GM21447 (cell line): ENCODE data around the gene TAS1R2.
"Not testable (repeated sequence)": the region's sequence is repeated elsewhere in the genome, so short reads cannot be mapped to it uniquely, and the experiment has no call there.

Experiments used
- ATAC-seq: cut with Tn5 transposase; IDR thresholded peaks from one replicate; pipeline ENCODE4 v1.9.1; 2021; ENCODE audit not compliant: unreplicated experiment

TAS1R2 gene

DNA sequence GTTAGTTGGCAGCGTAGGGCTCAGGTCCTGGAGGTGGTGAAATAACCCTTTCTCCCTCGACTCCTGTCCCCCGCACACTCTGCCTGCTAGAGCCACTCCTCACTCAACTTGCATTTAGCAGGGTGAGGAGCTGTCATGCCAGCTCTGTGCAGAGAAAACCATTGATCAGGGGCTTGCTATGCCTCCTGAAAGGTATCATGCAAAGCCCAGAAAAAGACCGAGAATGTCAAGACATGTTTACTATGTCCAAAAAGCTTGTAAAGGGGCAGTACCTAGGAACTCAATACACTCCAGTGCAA is 24.9 kb upstream of the TAS1R2 start:
- ATAC-seq = no peak

DNA sequence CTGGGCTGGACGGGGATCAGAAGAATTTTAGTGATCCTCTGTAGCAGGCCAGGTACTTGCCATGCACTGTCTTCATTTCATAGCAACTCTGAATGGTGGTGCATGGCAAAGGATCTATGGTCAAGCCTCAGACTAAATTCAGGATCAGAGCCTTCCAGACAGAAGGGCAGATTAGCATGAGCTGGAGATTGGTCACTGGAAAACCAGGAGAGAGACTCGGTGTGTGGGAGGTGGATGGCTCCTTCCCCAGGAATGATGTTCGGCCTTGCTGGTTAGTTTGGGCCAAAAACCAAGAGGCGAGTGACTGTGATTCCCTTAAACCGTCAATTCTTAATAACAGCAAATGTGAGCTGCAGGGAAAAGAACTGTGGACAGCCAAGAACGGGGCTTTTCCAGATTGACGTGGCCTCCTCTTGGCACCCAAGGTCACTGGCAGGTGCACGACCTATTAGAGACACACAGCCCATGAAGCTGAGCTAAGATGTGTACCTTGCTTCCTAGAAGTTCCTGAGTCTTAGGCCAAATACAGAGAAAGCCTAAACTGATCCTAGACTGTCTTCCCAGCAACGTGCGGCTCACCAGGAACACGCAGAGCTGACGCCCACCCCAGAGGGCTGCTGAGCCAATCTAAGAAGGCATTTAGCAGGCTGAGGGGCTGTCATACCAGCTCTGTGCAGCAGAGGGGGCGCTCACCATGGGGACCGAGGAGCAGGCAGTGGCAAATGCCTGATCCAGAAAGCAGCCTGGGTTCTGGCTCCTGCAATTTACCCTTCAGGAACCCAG is 24.4 kb upstream of the TAS1R2 start:
- no peak for ATAC-seq

DNA sequence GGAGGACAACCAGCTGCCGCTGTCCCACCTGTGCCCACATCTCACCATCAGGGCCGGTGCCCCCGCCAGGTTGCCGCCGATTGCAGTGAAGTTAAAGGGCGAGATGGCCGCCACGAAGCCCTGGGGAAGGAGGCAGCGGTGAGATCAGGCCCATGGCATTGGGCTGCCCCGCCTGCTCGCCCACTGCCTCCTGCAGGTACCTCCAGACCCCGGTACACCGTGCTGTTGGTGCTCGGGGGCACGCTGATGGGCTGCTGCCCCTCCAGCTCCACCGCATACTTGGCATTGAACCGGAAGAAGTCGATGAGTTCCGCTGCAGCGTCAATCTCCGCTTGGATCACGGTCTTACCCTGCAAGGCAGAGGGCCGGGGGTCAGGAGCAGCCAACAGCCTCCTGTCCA is 23.6 kb upstream of the TAS1R2 start:
- ATAC-seq = no peak

DNA sequence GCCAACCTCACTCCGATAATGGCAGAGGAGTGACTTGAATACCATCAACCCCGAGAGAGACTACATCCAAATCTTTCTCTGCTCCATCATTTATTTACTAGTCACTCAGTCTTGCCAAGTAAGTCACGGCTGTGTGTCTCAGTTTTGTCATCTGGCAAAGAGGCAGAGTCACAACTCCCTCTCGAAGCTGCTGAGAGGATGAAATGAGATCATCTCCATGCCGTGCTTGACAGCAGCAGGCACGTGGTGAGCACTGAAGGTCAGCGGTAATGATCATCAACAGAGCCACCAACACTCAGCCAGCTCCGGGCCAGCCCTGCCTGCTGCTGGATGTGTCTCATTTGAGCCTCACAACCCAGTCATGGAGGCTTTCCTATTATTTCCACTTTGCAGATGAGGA is 23.0 kb upstream of the TAS1R2 start:
- no peak for ATAC-seq

DNA sequence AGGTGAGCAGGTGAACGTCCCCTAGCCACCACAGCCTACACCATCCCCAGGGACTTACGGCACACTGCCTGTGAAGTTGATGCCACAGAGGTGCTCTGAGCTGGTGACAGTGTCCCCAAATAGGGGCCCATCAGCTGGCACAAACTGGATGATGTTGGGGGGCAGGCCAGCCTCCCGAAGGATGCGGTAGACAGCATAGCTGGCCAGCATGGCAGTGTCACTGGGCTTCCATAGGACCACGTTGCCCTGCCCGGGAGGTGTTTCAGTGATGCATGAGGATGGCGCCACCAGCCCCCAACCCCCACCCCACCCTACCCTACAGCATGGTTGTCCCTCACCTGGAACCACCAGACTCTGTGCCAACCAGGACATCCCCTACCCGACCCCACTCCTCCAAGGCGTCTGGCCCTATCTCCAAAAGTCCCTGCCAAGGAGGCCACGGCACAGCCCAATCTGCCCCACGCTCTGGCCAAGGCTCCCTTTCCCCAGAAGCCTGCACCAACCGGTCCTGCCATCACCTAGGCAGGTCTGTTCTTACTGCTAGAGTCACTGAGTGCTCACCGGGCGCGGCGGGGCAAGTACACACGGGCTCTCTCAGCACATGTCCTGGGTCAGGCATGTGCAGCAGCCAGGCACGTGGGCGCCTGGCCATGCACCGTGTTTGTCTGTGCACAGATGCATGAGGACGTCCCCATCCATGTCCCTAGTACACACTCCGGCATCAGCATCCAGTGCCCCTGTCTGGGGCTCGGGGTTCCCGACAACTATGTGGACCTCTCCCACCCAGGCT is 22.4 kb upstream of the TAS1R2 start:
- no peak for ATAC-seq

DNA sequence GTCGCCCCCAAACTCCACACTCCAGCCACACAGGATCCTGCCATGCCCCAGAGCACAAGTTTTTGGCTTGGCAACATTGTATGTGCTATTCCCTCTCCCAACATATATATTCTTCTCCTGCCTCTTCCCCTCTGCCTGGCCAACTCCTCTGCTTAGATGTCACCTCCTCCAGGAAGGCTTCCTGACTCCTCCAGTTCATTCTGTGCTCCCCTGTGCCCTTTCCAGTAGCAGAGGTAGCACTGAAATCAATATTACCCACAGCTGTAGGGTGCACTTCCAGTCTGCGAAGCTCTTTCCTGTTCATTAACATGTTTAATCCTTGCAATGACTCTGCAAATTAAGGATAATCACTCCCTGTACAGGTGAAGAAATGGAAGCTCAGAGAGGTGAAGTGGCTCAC is 21.7 kb upstream of the TAS1R2 start:
- no peak for ATAC-seq

DNA sequence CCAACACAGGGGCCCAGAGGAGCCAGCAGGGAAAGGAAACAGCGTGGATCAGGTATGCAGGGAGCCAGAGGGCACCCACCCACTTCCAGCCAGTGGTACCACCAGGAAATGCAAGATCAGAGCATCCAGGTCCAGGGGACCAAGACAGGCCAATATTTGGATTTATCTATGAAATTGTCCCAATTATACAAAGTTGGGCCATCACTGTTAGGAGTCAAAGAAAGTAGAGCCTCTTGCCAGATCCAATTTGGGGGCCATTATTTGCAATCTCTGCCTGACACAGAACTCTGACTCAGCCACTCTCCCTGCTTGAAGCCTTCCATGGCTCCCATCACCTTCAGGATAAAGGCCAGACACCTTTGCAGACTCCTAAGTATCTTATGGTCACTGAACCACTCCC is 21.1 kb upstream of the TAS1R2 start:
- no peak for ATAC-seq

DNA sequence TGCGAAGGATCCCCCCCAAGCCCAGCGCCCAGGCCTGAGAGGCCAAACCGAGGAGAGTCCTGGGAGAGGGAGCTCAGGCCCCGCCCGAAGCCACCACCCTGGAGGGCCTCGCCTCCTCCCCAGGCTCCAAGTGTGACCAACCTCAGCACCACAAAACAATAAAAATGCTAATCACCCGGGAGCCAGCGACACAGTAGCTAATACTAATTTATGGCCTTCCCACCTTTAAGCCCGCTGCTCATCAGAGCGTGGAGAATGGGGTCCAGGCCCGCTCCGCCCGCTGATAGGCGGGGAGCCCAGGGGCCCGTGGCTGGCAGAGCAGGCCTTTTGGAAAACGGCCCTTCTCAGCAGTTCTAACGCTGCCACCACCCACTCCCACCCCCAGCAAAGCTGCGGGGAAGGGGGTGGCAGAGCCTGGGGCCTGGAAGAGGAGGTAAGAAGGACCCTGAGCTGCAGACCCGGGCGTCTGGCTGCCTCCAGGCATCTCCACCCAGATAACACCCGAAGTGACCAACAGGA is 20.4 kb upstream of the TAS1R2 start:
- ATAC-seq = no peak

DNA sequence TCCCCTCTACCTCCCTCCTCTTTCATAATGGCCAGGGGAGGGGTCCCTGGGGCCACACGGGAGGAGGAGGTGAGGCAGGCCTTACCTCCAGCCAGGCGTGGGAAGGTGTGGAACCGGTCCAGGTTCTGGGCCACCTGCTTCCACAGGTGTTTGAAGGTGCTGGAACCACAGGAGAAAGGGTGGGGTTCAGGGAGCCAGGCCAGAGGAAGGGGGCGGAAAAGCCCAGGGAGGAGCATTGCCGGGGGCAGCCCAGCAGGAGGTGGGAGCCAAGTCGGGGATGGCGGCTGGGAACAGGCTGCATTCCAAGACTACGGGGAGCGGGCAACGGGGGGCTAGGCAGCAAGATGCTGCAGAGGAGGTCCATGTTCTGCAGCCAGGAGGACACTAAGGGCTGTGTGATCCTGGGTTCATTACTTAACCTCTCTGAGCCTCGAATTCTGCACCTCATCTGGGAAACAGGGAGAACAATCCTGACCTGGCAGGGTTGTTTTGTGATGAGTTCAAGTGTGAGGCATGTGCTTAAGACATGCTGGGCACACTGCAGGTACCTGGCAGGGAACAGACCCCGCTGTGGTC is 19.8 kb upstream of the TAS1R2 start:
- ATAC-seq = no peak

DNA sequence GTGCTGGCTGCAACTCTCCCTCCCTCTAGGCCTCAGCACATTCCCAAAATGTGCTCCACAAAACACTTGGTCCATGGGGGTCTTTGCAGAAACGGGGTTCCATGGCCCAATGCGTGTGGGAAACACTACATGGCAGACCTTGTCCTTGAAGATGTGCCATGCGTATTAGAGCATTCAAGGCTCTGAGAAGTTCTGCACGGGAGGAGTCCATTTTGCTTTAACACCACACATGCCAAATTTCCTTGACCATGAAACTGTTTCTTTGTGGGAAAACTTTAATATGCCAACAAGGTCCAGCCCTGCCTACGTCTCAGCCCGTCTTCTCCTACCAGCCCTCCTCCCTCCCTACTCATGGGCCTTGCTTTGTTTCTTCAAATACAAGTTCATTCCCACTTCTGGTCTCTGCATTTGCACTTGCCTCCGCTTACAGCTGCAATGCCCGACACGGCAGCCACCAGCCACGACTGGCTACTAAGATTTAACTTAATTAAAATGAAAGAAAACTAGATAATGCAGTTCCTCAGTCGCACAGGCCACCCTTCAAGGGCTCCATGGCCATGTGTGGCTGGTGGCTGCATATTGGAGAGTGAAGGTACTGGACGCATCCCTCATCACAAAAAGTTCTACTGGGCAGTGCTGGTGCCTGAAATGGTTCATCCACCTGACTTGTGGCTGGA is 19.2 kb upstream of the TAS1R2 start:
- no peak for ATAC-seq

DNA sequence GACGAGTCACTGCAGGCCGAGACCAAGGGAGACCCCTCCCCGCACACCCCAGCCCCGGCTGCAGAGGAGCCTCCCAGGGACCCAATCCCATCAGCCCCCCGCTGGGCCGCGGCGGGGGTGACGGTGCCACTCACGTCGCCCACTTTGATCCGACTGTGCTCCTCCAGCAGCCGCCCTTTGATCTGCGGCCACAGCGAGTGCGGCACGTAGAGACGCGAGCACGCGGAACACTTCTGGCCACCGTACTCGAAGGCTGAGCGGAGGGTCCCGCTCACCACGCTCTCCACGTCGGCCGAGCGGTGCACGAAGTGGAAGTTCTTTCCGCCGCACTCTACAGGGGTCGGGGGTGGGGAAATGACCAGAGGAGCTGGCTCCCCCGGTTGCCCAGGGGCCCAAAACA is 17.8 kb upstream of the TAS1R2 start:
- no peak for ATAC-seq

DNA sequence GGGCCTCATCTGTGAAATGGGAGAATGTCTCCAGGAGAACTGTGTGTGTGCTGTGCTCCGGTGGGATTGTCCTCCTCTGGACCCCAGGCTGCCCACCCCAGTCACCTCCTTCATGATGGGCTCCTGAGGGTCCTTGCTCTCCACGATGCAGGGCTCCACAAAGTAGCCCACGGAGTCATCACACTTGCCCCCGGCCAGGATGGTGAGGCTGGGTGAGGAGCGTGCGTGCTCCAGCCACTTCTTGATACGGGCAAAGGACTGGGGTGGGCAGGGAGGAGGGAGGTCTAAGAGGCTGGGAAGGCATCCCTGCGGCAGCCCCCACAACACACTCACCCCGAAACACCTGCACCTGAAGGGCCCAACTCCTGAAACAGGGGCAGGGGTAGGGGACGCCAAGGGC is 16.8 kb upstream of the TAS1R2 start:
- no peak for ATAC-seq

DNA sequence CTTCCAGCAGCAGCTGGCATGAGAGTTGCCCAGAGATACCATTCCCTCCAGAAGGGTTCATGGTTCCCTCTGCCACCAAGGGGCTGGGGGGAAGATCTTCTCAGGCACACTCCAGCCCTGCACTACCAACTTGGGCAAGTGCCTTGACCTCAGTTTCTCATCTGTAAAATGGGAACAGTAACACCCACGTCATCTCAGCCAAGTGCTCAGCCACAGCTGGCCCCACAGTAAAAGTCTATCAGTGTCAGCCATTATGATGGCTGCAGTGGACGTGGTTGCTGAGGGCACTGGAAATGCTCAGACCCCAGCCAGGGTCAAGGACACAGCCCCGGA is 16.3 kb upstream of the TAS1R2 start:
- no peak for ATAC-seq

DNA sequence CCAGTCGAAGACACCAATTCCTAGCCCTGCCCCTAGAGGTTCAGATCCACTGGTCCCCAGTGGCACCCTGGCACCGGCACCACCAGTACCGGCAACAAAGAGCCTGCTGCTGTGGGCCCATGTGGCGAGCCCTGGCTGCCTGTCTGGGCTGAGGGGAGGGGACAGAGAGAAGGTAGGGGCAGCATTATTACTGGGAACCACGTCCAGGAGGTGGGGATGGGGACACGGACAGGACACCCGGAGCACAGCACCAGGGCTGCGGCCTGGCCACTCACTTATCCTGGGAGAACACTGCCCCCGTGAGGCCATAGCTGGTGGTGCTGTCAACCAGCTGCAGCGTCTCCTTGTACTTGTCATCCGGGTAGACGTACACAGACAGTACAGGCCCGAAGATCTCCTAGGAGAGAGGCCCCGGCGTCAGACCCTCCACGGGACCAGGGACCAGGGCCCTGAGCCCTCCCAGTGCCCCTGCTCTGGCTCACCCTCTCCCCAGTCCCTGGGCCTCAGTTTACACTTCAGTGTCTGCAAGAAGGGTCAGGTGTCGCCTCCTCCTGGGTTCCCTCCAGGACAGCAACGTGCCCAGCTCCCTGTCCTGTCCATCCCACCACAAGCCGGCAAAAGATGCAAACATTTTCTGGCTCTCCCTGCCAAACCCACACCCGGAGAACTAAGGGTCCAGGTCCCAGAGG is 15.8 kb upstream of the TAS1R2 start:
- ATAC-seq = no peak

DNA sequence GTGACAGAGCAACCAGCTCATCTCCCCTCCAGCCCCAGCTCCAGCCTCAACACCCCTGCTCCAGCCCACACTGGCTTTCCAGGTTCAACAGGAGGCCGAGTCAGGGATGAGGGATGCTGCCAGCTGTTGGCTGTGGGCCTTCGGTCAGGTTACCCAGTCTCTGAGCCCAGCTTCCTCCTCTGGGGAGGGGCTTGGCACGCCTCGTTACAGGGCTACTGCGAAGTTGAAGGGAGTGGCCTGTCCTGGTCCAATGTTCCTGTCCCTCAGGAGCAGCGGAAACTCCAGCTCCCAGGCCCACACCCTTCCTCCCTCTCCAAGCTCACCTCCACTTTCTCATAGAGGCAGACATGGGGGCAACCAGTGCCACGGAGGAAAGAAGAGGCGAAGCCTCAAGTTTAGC is 15.1 kb upstream of the TAS1R2 start:
- no peak for ATAC-seq

DNA sequence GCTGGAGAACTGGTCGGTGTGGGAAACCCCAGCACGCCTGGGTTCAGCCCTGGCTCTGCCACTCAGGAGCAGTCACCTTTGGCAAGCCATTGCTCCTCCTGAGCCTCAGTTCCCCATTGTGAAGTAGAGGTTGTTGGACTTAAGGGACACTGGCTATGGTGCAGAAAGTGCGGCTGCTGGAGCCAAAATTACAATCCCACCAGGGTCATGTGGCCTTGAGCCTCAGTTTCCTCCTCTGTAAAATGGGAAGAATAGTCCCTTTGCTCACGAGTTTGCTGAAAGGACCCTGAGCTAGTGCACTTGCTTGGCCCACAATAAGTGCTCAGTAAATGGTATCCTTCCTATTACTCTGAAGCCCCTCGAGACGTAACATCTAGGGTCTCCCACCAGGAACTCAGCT is 14.6 kb upstream of the TAS1R2 start:
- ATAC-seq = no peak

DNA sequence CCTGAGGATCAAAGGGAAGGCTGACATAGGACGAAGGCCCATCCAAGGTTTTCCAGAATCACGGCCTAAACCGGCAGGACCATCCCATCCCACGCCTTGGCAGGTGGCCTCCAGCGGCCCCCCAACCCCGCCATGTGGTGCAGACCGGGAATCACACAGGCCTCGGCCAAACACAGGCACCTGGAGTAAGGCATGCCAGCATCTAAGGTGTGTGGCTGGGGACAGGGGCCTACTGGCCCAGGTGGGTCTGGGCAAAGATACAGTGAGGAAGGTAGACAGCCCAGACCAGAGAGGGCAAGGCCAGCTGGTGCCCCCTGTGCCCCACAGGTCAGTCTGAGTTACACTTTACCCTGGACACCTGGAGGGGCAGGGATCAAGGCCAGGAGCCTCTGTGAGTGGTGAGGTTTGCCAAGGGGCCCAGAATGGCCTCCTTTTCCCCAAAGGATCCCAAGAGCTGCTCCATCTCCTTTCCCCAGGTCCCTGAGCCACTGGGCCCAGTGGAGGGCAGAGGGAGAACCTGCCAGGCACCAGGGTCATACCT is 12.7 kb upstream of the TAS1R2 start:
- ATAC-seq = no peak

DNA sequence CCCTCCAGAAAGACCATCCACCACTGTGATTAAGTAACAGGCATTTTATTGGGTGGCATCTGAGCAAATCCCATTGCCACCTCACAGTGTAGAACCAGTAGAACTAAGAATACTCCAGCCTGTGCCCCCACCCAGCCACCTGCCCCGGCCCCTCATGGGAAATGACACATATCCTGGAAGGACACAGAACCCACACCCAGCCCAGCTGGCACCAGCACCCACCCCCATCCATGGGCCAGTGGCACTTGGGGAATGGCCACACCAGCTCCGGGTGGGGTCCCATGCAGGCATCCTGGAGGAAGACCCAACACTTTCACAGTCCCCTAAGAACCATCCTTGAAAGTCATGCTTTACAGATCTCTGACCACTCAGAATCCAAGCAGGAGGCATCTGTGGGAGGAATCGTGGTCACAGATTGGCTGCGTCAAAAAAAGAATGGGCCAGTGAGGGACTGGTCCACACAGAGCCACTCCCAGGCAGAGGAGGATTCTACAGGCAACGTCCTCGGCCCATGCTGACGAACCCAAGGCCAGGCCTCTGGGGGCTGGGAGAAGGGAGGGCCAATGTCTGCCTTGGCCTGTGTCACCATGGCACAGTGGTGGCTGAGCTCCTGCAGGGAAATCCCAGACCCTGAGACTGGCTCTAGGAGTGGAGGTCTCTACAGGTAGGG is 12.1 kb upstream of the TAS1R2 start:
- no peak for ATAC-seq

DNA sequence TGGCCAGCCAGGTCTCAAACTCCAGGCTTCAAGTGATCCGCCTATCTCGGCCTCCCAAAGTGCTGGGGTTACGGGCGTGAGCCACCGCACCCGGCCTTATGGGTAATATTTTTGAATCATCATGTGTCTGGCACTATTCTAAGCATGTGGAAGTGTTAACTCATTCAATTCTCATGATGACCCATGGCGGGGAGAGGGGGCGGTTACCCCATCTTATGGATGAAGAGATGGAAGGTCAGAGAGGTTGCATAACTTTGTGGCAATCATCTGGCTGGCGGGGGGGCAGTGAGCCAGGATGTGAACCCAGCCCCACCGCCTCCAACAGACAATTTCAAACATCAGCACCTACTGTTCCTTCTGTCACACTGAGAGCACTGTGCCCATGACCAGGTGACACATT is 11.5 kb upstream of the TAS1R2 start:
- ATAC-seq = no peak

DNA sequence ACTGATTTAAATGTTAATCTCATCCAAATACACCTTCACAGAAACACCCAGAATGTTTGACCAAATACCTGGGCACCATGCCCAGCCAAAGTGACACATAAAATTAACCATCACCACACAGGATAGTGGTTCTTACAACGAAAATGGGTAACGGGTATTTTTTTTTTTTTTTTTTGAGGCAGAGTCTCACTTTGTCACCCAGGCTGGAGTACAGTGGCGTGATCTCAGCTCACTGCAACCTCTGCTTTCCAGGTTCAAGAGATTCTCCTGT is 11.1 kb upstream of the TAS1R2 start:
- not testable (repeated sequence) for ATAC-seq
